Germinal center (tissue), 1 donor: Measurements from ENCODE around the gene IGHMBP2.

Experiments used
- DNase-seq: peaks from one replicate; pipeline ENCODE4 v3.0.0; 2012; ENCODE audit warnings: mixed read lengths, low spot score

IGHMBP2 gene

GRCh38 chr11:68982134-68982533 lies 78.4 kb downstream of the IGHMBP2 start:
- no peak for DNase-seq

GRCh38 chr11:68983801-68984200 lies 80.1 kb downstream of the IGHMBP2 start:
- DNase-seq: no peak

- DNase-seq: no peak
Measured at GRCh38 chr11:68987211-68987610, 83.5 kb downstream of the IGHMBP2 start.

GRCh38 chr11:68988491-68988890 lies 84.8 kb downstream of the IGHMBP2 start:
- no peak for DNase-seq
